HCT116 (cell line): Measurements from ENCODE around the gene ERBB3. TPM values are rescaled to one million over a fixed set of nuclear protein-coding genes. Genes with fewer than 3 reads are reported as not detected.

Experiments
- ATAC-seq: fragments of 200-7000 bp; cut with Tn5 transposase; 2 replicates; pipeline ENCODE4 v1.9.1; 2020; ENCODE audit warnings: mild to moderate bottlenecking, moderate library complexity
- BruUV-seq: library from RNA; stranded (reverse); fragments of 400-500 nt; replicated peaks from 2 replicates; lab custom pipeline; 2021; lab: Mats Ljungman, UMichigan
- CTCF ChIA-PET: fragments of 300-600 bp; sonication (Branson Sonifier 250); formaldehyde crosslinking; loops from one replicate; lab custom pipeline; 2021; ENCODE audit warnings: antibody characterized with exemption; lab: Charles Lee
- POLR2A ChIA-PET: fragments of 300-600, 350-600 bp; sonication (Branson Sonifier 250); formaldehyde crosslinking; loops from one replicate; lab custom pipeline; 2021; ENCODE audit warnings: antibody characterized with exemption; lab: Charles Lee
- RAD21 ChIA-PET, 2 experiments: fragments of 300-600 bp; sonication (Branson Sonifier 250); formaldehyde crosslinking; loops; one replicate each; lab custom pipeline; 2023; ENCODE audit warnings: low total read pairs in 2 of 2; ENCODE audit not compliant: uncharacterized antibody in 2 of 2, unreplicated experiment in 2 of 2, low non-redundant PET in 1 of 2; lab: Charles Lee
- DNase-seq: peaks from one replicate; pipeline ENCODE4 v3.0.0-alpha.2; 2010; ENCODE audit warnings: low read depth, low spot score
- H2AFZ ChIP-seq: fragments of 200-600 bp; shearing (Covaris generic), sonication (generic); 2 replicates; pipeline ENCODE4 v1.6.1; 2017; ENCODE audit warnings: low read depth, mixed run types, mixed read lengths, antibody characterized with exemption, low read length; ENCODE audit not compliant: poor library complexity, severe bottlenecking
- H3K27ac ChIP-seq: 2 replicates; pipeline ENCODE4 v1.5.1; 2012; ENCODE audit warnings: low read depth, low read length
- H3K27me3 ChIP-seq: fragments of 200-600 bp; sonication (generic); 2 replicates; pipeline ENCODE4 v1.6.1; 2016; ENCODE audit warnings: mixed run types, low read length, mixed read lengths; ENCODE audit not compliant: insufficient read depth
- H3K36me3 ChIP-seq, 2 experiments: fragments of 200-500 bp in 1 of 2; fragments of 200-600 bp in 1 of 2; sonication (Bioruptor generic) in 1 of 2; sonication (generic) in 1 of 2; 2 replicates each; pipeline versions ENCODE4 v1.5.1 to v1.6.1; 2014 to 2016; ENCODE audit warnings: low read length in 2 of 2, inconsistent platforms in 1 of 2, mixed read lengths in 1 of 2, mixed run types in 1 of 2; ENCODE audit not compliant: insufficient read depth in 2 of 2, control insufficient read depth in 1 of 2
- H3K4me1 ChIP-seq, 2 experiments: fragments of 200-600 bp in 1 of 2; sonication (generic) in 1 of 2; 2 replicates each; pipeline versions ENCODE4 v1.5.1 to v1.6.1; 2012 to 2017; ENCODE audit warnings: low read length in 2 of 2, inconsistent platforms in 1 of 2, mild to moderate bottlenecking in 1 of 2, mixed read lengths in 1 of 2, mixed run types in 1 of 2, moderate library complexity in 1 of 2; ENCODE audit not compliant: insufficient read depth in 2 of 2, control insufficient read depth in 1 of 2
- H3K4me2 ChIP-seq: fragments of 200-600 bp; sonication (generic); 2 replicates; pipeline ENCODE4 v1.6.1; 2017; ENCODE audit warnings: mixed run types, low read length, mixed read lengths
- H3K4me3 ChIP-seq, 2 experiments: fragments of 200-600 bp in 1 of 2; sonication (generic) in 1 of 2; replicated peaks in 1 of 2; 2 replicates each; pipeline ENCODE4 v1.5.1; 2011 to 2016; ENCODE audit warnings: low read length in 2 of 2, control low read depth in 1 of 2, low read depth in 1 of 2, mild to moderate bottlenecking in 1 of 2, mixed read lengths in 1 of 2, mixed run types in 1 of 2
- H3K79me2 ChIP-seq: fragments of 200-600 bp; sonication (generic); 2 replicates; pipeline ENCODE4 v1.6.1; 2017; ENCODE audit warnings: mild to moderate bottlenecking, mixed run types, low read length, moderate library complexity, mixed read lengths; ENCODE audit not compliant: insufficient read depth
- H3K9ac ChIP-seq: fragments of 200-600 bp; sonication (generic); 2 replicates; pipeline ENCODE4 v1.6.1; 2016; ENCODE audit warnings: low read length, mixed read lengths
- H3K9me2 ChIP-seq: fragments of 200-600 bp; sonication (generic), shearing (Covaris generic); 2 replicates; pipeline ENCODE4 v1.6.1; 2017; ENCODE audit warnings: mixed run types, mild to moderate bottlenecking, moderate library complexity; ENCODE audit not compliant: insufficient read depth
- H3K9me3 ChIP-seq, 2 experiments: fragments of 200-500 bp in 1 of 2; fragments of 200-600 bp in 1 of 2; sonication (Bioruptor generic) in 1 of 2; sonication (generic) in 1 of 2; 2 replicates each; pipeline ENCODE4 v1.6.1; 2014 to 2017; ENCODE audit warnings: low read length in 2 of 2, mixed read lengths in 2 of 2, inconsistent platforms in 1 of 2, low read depth in 1 of 2, mild to moderate bottlenecking in 1 of 2, mixed run types in 1 of 2, moderate library complexity in 1 of 2; ENCODE audit not compliant: control insufficient read depth in 1 of 2, insufficient read depth in 1 of 2
- H4K20me1 ChIP-seq: fragments of 200-600 bp; sonication (generic), shearing (Covaris generic); 2 replicates; pipeline ENCODE4 v1.6.1; 2017; ENCODE audit warnings: mixed run types, mild to moderate bottlenecking, moderate library complexity; ENCODE audit not compliant: insufficient read depth
- CTCF ChIP-seq, 3 experiments: fragments of 200-600 bp in 1 of 3; sonication (generic) in 1 of 3; IDR thresholded peaks in 2 of 3; conservative IDR thresholded peaks in 1 of 3; 2 replicates each; pipeline ENCODE4 v1.5.1; 2012 to 2017; ENCODE audit warnings: low read depth in 2 of 3, low read length in 2 of 3, antibody characterized with exemption in 1 of 3, borderline replicate concordance in 1 of 3, control low read depth in 1 of 3, mild to moderate bottlenecking in 1 of 3, mixed read lengths in 1 of 3, mixed run types in 1 of 3, moderate library complexity in 1 of 3; ENCODE audit not compliant: insufficient read depth in 1 of 3
- EGR1 ChIP-seq: IDR thresholded peaks from 2 replicates; pipeline ENCODE4 v1.6.1; 2012; ENCODE audit warnings: low read depth
- ELF1 ChIP-seq: IDR thresholded peaks from 2 replicates; pipeline ENCODE4 v1.6.1; 2012; ENCODE audit warnings: low read depth, borderline replicate concordance
- EZH2 ChIP-seq: fragments of 200-600 bp; sonication (generic); IDR thresholded peaks from 2 replicates; pipeline ENCODE4 v1.6.1; 2017; ENCODE audit warnings: antibody characterized with exemption, mixed run types
- EZH2phosphoT487 ChIP-seq: fragments of 200-600 bp; IDR thresholded peaks from 2 replicates; pipeline ENCODE4 v1.6.1; 2018; ENCODE audit warnings: antibody characterized with exemption, borderline replicate concordance
- POLR2A ChIP-seq: IDR thresholded peaks from 2 replicates; pipeline ENCODE4 v1.7.0; 2011; ENCODE audit warnings: borderline replicate concordance; ENCODE audit not compliant: insufficient read depth, insufficient read length; ENCODE audit errors: extremely low read depth
- POLR2AphosphoS5 ChIP-seq: IDR thresholded peaks from 2 replicates; pipeline ENCODE4 v1.6.1; 2011; ENCODE audit warnings: mild to moderate bottlenecking, low read depth, low read length, moderate library complexity
- SIN3A ChIP-seq: IDR thresholded peaks from 2 replicates; pipeline ENCODE4 v1.6.1; 2012; ENCODE audit warnings: low read depth
- SP1 ChIP-seq: IDR thresholded peaks from 2 replicates; pipeline ENCODE4 v1.6.1; 2012; ENCODE audit warnings: low read depth
- SRF ChIP-seq: IDR thresholded peaks from 2 replicates; pipeline ENCODE4 v1.6.1; 2012; ENCODE audit warnings: low read depth
- TCF7L2 ChIP-seq: IDR thresholded peaks from 2 replicates; pipeline ENCODE4 v1.7.0; 2011; ENCODE audit warnings: borderline replicate concordance, inconsistent platforms; ENCODE audit not compliant: insufficient read depth, insufficient read length; ENCODE audit errors: extremely low read depth
- YY1 ChIP-seq: IDR thresholded peaks from 2 replicates; pipeline ENCODE4 v1.6.1; 2011; ENCODE audit warnings: low read length, low read depth, moderate library complexity, mild to moderate bottlenecking; ENCODE audit not compliant: insufficient replicate concordance; ENCODE audit errors: extremely low read depth
- ZFX ChIP-seq: fragments of 450-650 bp; IDR thresholded peaks from 2 replicates; pipeline ENCODE4 v1.6.1; 2017
- intact Hi-C: fragments of 100-400 bp; cut with micrococcal nuclease; formaldehyde crosslinking; loops from 2 replicates; pipeline ENCODE4 v1.10.0; 2022
- total RNA-seq: library from RNA; stranded (reverse); gene quantifications from one replicate; pipeline ENCODE4 v1.2.1, GENCODE V29; 2021; ENCODE audit not compliant: unreplicated experiment

ERBB3 gene
- total RNA-seq, 1 experiment from 2014 or later, result 39.7 TPM

DNA sequence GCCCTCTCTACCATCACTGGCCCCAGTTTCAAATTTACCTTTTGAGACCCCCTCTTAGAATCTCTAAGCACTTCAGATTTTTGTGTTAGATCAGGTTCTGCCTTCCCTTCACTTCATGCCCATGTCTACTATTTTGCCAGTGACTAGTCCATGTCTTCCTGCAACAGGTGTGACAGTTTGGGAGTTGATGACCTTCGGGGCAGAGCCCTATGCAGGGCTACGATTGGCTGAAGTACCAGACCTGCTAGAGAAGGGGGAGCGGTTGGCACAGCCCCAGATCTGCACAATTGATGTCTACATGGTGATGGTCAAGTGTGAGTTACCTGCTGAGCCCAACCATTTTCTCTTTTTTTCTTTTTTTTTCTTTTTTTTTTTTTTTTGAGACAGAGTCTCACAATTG is 18.6 kb downstream of the ERBB3 start:
- ChIA-PET RAD21 (no interaction called here), CTCF (no interaction called here), POLR2A (no interaction called here)
- H3K9ac ChIP-seq, result no peak overlapping the region
- no TSS peak for BruUV-seq
- H3K79me2 ChIP-seq, result no peaks in the 10 kb centered on the region
- no peaks in the 10 kb centered on the region for H3K9me2 ChIP-seq
- no peak overlapping the region for H3K4me3 ChIP-seq
- H3K27ac ChIP-seq, result no peak overlapping the region
- ATAC-seq, result no peak
- TF ChIP-seq EZH2 (no peak), EGR1 (no peak), SIN3A (no peak), CTCF (IDR thresholded peaks at IDR 0.05 in 2 of 3, conservative IDR thresholded peaks at IDR 0.05 in 1 of 3; ENCODE audit: borderline replicate concordance in 1 of 3, insufficient read depth in 1 of 3, low read depth in 2 of 3, low read length in 2 of 3) (no peak)
- H3K4me1 ChIP-seq, result peaks cover 4 to 7% of the 10 kb centered on the region in 2 experiments
- H3K4me2 ChIP-seq, result no peak overlapping the region
- no peak for DNase-seq
- H2AFZ ChIP-seq, result no peak overlapping the region
- no peaks in the 10 kb centered on the region for H3K9me3 ChIP-seq
- intact Hi-C loops, result no loop called here
- H4K20me1 ChIP-seq, result no peaks in the 10 kb centered on the region
- peaks cover 16 to 26% of the 10 kb centered on the region in 2 experiments; a peak in 3 of 4 replicates for H3K36me3 ChIP-seq
- no peaks in the 10 kb centered on the region for H3K27me3 ChIP-seq

- ChIA-PET CTCF (no interaction called here), RAD21 (no interaction called here), POLR2A (interaction anchor here (1.2 kb wide), 1 partner anchor 55 kb away, joined by 3 read pairs; no protein-coding TSS in a partner anchor)
- peaks cover 4 to 11% of the 10 kb centered on the region in 2 experiments for H3K4me1 ChIP-seq
- H3K36me3 ChIP-seq, result peaks cover 16 to 23% of the 10 kb centered on the region in 2 experiments; a peak in 3 of 4 replicates
- TF ChIP-seq EZH2phosphoT487 (no peak), POLR2A (no peak), ELF1 (no peak), TCF7L2 (no peak), EZH2 (no peak), SIN3A (no peak), EGR1 (no peak), SP1 (no peak), POLR2AphosphoS5 (no peak), SRF (no peak), ZFX (no peak), YY1 (no peak), CTCF (IDR thresholded peaks at IDR 0.05 in 2 of 3, conservative IDR thresholded peaks at IDR 0.05 in 1 of 3; ENCODE audit: borderline replicate concordance in 1 of 3, insufficient read depth in 1 of 3, low read depth in 2 of 3, low read length in 2 of 3) (no peak)
- intact Hi-C loops, result no loop called here
- no peaks in the 10 kb centered on the region for H4K20me1 ChIP-seq
- peaks cover 6% of the 10 kb centered on the region for H3K79me2 ChIP-seq
- no peak overlapping the region for H3K4me3 ChIP-seq
- no peaks in the 10 kb centered on the region for H3K9me2 ChIP-seq
- ATAC-seq (no peak), DNase-seq (no peak)
- no peak overlapping the region for H3K27ac ChIP-seq
- H3K9ac ChIP-seq, result no peak overlapping the region
- no TSS peak for BruUV-seq
- H3K27me3 ChIP-seq, result no peaks in the 10 kb centered on the region
- H3K4me2 ChIP-seq, result no peak overlapping the region
- H2AFZ ChIP-seq, result no peak overlapping the region
- H3K9me3 ChIP-seq, result no peaks in the 10 kb centered on the region
Observed at GRCh38 chr12:56099787-56100186, 19.8 kb downstream of the ERBB3 start.
